ENCODE results near the gene LRP1B. TPM values are rescaled to one million over a fixed set of nuclear protein-coding genes. Genes with fewer than 3 reads are reported as not detected.

Gene LRP1B
- total and polyA plus RNA-seq, 2 donors (not counting 1 experiment from before 2014, with no cell fraction given): not detected

DNA sequence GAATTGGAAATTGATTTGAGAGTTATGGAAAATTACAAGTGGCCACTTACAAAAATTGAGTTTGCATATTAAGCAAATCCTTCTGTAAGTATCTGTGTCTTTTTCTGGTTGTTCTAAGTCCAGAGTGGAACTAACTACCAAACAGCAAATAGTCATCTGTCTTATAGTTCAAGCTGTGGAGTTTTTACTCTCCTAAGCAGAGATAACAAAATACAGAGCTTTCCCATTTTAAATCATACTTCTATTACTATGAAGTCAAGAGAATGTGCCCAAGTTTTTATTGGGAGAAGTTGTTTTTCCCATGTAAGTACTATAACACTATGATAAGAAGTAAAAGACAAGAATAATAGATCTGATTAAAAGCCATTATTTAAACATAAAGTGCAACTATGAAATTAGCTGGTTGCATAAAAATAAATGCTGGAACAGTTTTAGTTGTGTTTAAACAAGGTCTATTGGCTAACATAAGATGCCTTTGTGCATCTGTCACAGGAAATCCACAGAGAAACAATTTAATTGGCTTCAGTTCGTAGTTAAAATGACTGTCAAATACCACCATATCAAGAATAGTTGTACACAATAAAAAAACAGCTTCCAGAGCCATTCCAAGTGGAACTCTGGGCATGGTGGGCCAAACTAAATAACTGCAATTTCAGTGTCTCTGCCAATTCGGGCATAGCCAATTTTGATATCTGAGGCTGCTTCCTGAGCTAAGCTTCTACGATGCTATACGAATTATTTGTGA is 1883.2 kb downstream of the LRP1B start:
- DNase-seq (no peak), ATAC-seq (ENCODE audit: low read depth) (no peak)
- no peak overlapping the region for H3K27ac ChIP-seq (ENCODE audit: low read length in 2 of 2)
- no peaks in the 10 kb centered on the region for H3K27me3 ChIP-seq (replicated peaks in 1 of 4; ENCODE audit: control extremely low read depth in 1 of 4, control insufficient read depth in 3 of 4, insufficient read depth in 4 of 4, low read length in 3 of 4)
- no peaks in the 10 kb centered on the region for H3K4me1 ChIP-seq (ENCODE audit: control insufficient read depth in 2 of 2, insufficient read depth in 2 of 2, low read length in 2 of 2)
- no peaks in the 10 kb centered on the region for H3K36me3 ChIP-seq (replicated peaks in 1 of 2; ENCODE audit: control extremely low read depth in 1 of 2, control insufficient read depth in 1 of 2, extremely low read depth in 1 of 2, insufficient read depth in 2 of 2, low read length in 1 of 2)
- Mint-ChIP-seq H3K4me1 (no peaks in the 10 kb centered on the region), H3K9me3 (ENCODE audit: insufficient read depth) (no peaks in the 10 kb centered on the region), H3K27me3 (no peaks in the 10 kb centered on the region), H3K4me3 (no peak overlapping the region), H3K27ac (no peak overlapping the region)
- no peak overlapping the region for H2AFZ ChIP-seq (ENCODE audit: insufficient read depth, low read depth, low read length, poor library complexity, severe bottlenecking)
- H3K79me2 ChIP-seq (ENCODE audit: control insufficient read depth, insufficient read depth, low read length): no peaks in the 10 kb centered on the region
- H3K4me2 ChIP-seq (replicated peaks; ENCODE audit: low read depth, low read length, poor library complexity, severe bottlenecking): no peak overlapping the region
- H3K9me3 ChIP-seq (ENCODE audit: control extremely low read depth in 1 of 3, control insufficient read depth in 2 of 3, insufficient read depth in 1 of 3, low read length in 2 of 3): no peaks in the 10 kb centered on the region
- ChIA-PET CTCF (no interaction called here), POLR2A (no interaction called here)
- 70% methylated on average over 2 of the region's 4 CpGs for WGBS (ENCODE audit: insufficient coverage)
- no peak overlapping the region for H3K4me3 ChIP-seq (ENCODE audit: control extremely low read depth in 1 of 5, extremely low read depth in 1 of 5, insufficient read depth in 1 of 5, low read depth in 2 of 5, low read length in 4 of 5)
- TF ChIP-seq, protein P1, sequence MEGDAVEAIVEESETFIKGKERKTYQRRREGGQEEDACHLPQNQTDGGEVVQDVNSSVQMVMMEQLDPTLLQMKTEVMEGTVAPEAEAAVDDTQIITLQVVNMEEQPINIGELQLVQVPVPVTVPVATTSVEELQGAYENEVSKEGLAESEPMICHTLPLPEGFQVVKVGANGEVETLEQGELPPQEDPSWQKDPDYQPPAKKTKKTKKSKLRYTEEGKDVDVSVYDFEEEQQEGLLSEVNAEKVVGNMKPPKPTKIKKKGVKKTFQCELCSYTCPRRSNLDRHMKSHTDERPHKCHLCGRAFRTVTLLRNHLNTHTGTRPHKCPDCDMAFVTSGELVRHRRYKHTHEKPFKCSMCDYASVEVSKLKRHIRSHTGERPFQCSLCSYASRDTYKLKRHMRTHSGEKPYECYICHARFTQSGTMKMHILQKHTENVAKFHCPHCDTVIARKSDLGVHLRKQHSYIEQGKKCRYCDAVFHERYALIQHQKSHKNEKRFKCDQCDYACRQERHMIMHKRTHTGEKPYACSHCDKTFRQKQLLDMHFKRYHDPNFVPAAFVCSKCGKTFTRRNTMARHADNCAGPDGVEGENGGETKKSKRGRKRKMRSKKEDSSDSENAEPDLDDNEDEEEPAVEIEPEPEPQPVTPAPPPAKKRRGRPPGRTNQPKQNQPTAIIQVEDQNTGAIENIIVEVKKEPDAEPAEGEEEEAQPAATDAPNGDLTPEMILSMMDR (IDR thresholded peaks at IDR 0.05): no peak
- TF ChIP-seq EZH2 (IDR thresholded peaks at IDR 0.05; ENCODE audit: borderline replicate concordance, insufficient read depth, low read depth, low read length, poor library complexity, severe bottlenecking): no peak
- intact Hi-C loops (cut with micrococcal nuclease): no loop called here
- H4K20me1 ChIP-seq (ENCODE audit: control insufficient read depth, insufficient read depth, low read length, poor library complexity, severe bottlenecking): no peaks in the 10 kb centered on the region
- no peak overlapping the region for H3K9ac ChIP-seq (ENCODE audit: low read length)

DNA sequence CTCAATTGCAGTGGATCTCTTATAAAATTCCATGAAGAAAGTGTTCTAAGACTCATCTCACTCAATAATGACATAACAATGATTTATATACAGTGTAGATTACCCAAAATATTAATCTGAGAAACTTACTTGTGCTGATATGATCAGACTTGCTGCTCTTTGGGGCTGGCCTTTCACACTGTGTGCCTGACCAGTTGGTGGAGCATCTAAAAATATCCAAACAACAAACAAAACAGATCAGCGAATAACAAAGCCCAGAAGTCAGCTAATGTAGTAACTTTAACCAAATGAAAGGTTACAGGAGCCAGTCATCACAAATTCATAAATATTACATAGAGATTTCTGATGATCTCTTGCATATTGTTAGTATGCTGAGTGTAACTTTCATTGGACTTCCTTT is 1883.9 kb downstream of the LRP1B start:
- H3K4me3 Mint-ChIP-seq: no peak overlapping the region
- DNase-seq (no peak), ATAC-seq (ENCODE audit: low read depth) (no peak)
- H3K9me3 Mint-ChIP-seq (ENCODE audit: insufficient read depth): no peaks in the 10 kb centered on the region
- H3K4me3 ChIP-seq (ENCODE audit: control extremely low read depth in 1 of 5, extremely low read depth in 1 of 5, insufficient read depth in 1 of 5, low read depth in 2 of 5, low read length in 4 of 5): no peak overlapping the region
- no peaks in the 10 kb centered on the region for H3K27me3 ChIP-seq (replicated peaks in 1 of 4; ENCODE audit: control extremely low read depth in 1 of 4, control insufficient read depth in 3 of 4, insufficient read depth in 4 of 4, low read length in 3 of 4)
- no peak overlapping the region for H3K27ac Mint-ChIP-seq
- no peaks in the 10 kb centered on the region for H3K79me2 ChIP-seq (ENCODE audit: control insufficient read depth, insufficient read depth, low read length)
- no peak overlapping the region for H3K27ac ChIP-seq (ENCODE audit: low read length in 2 of 2)
- TF ChIP-seq EZH2 (IDR thresholded peaks at IDR 0.05; ENCODE audit: borderline replicate concordance, insufficient read depth, low read depth, low read length, poor library complexity, severe bottlenecking): no peak
- TF ChIP-seq, protein P1 (IDR thresholded peaks at IDR 0.05): no peak
- H3K27me3 Mint-ChIP-seq: no peaks in the 10 kb centered on the region
- no peak overlapping the region for H3K9ac ChIP-seq (ENCODE audit: low read length)
- ChIA-PET CTCF (no interaction called here), POLR2A (no interaction called here)
- no peak overlapping the region for H2AFZ ChIP-seq (ENCODE audit: insufficient read depth, low read depth, low read length, poor library complexity, severe bottlenecking)
- H3K4me2 ChIP-seq (replicated peaks; ENCODE audit: low read depth, low read length, poor library complexity, severe bottlenecking): no peak overlapping the region
- no peaks in the 10 kb centered on the region for H3K4me1 ChIP-seq (ENCODE audit: control insufficient read depth in 2 of 2, insufficient read depth in 2 of 2, low read length in 2 of 2)
- intact Hi-C loops (cut with micrococcal nuclease): no loop called here
- no peaks in the 10 kb centered on the region for H3K9me3 ChIP-seq (ENCODE audit: control extremely low read depth in 1 of 3, control insufficient read depth in 2 of 3, insufficient read depth in 1 of 3, low read length in 2 of 3)
- H3K4me1 Mint-ChIP-seq: no peaks in the 10 kb centered on the region
- H3K36me3 ChIP-seq (replicated peaks in 1 of 2; ENCODE audit: control extremely low read depth in 1 of 2, control insufficient read depth in 1 of 2, extremely low read depth in 1 of 2, insufficient read depth in 2 of 2, low read length in 1 of 2): no peaks in the 10 kb centered on the region
- no CpG with 5 or more reads among the region's 1 CpG for WGBS (ENCODE audit: insufficient coverage)
- no peaks in the 10 kb centered on the region for H4K20me1 ChIP-seq (ENCODE audit: control insufficient read depth, insufficient read depth, low read length, poor library complexity, severe bottlenecking)
